Stimulated activated naive CD8-positive, alpha-beta T cell treated with anti-CD3 and anti-CD28 coated beads, Interleukin-15, Interleukin-2, amounts not matched to agents 100 U/mL and 50 U/mL, for 24 hours (primary cell): ENCODE measurements around the gene FDX2.

Experiments
- ATAC-seq: fragments of 150-1000 bp; cut with Tn5 transposase; one replicate; pipeline ENCODE4 v1.10.0; 2021
- DNase-seq: peaks from one replicate; pipeline ENCODE4 v3.0.0; 2021

Gene FDX2

DNA sequence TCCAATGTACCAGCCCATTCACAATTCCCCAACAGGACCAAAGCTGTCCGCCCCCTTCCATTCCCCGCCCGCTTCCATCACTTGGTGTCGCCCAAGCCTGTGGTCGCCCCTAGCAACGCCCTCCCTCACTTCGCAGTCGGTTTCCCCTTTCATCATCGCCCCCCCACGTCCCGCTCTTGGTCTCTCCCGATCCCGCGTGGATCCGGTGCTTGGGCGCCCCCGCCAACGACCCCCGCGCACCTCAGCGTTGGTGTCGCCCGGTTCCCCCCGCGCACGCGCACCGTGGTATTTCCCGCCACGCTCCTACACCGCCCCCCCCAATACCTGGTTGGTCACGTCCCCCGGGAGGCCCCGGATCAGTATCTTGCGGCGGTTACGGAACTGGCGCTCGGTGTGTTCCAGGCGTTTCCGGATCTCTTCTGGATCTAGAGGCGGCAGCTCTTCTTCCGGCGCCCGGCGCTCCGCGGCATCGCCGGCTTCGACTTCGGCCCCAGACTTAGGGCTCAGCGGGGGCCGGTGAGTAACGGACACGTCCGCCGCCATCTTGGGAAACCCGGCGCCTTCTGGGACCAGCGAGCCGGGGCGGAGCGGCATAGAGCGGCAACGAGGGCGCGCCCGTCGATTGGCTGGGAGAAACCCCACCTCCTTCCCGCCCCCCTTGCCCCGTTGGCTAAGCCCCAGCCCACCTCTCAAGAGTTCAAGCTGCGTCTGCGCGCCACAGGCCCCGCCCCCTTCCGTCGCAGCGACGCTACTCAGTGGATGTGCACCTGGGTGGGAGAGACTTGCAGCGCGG is 17.3 kb upstream of the FDX2 start, which contains the start of gene RAVER1:
TSS of gene RAVER1 (minus strand) at position 565 of the 793 bp plus-strand sequence. CDS start at position 543, 22 bp downstream.
- ATAC-seq = peak; percentile 94
- DNase-seq = peak; percentile 99

DNA sequence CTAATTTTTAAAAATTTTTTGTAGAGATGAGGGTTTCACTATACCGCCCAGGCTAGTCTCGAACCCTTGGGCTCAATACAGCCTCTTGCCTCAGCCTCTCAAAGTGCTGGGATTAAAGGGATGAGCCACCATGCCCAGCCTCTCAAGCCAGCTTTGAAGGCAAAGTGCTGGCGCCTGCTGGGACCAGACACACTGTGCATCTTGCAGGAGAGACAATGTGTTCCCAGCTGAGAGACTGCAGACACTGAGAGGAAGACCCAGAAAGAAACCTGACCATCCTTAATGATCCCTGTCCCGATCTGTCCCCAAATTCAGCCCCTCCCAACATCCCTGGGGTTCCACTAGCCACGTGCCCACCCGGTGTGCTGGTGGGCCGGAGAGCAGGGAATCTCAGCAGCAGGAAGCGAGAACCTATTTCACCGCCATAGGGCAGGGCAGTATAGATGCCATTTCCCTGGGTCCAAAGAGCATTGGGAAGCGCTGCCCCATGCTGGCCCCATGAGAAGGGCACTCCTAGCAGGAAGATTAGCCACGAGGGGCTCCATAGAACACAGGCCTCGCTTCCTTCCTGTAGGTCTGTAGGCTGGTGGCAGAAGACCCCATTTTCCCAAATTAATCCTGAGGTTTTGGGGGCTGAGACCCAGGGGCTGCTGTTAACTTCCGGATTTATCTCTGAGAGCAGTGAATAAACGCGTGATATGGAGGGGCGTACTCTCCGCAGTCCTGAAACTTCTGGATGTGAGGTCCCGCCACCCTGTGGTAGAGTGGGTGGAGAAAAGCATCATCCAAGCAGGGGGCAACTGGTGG is 16.5 kb upstream of the FDX2 start:
- ATAC-seq = no peak

DNA sequence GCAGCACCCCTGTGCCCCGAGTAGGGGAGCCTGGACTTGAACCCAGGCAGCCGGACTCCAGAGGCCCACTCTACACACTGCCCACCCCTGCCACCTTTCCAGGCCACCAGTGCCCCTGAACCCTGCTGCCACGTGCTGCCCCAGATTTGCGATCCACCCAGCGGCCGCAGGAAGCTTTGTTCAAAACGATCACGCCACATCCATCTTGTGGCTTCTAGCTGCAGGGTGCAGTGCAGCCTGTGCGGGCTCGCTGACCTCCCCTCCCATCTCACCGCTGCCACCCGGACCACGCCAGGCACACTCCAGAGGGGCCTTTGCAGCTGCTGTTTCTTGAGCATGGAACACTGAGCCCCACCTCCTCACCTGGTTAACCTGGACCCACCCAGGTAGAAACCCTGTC is 13.7 kb upstream of the FDX2 start:
- DNase-seq = no peak
- no peak for ATAC-seq

More for the DNA sequence above, 16.5 kb upstream of the FDX2 start:
- DNase-seq = no peak

DNA sequence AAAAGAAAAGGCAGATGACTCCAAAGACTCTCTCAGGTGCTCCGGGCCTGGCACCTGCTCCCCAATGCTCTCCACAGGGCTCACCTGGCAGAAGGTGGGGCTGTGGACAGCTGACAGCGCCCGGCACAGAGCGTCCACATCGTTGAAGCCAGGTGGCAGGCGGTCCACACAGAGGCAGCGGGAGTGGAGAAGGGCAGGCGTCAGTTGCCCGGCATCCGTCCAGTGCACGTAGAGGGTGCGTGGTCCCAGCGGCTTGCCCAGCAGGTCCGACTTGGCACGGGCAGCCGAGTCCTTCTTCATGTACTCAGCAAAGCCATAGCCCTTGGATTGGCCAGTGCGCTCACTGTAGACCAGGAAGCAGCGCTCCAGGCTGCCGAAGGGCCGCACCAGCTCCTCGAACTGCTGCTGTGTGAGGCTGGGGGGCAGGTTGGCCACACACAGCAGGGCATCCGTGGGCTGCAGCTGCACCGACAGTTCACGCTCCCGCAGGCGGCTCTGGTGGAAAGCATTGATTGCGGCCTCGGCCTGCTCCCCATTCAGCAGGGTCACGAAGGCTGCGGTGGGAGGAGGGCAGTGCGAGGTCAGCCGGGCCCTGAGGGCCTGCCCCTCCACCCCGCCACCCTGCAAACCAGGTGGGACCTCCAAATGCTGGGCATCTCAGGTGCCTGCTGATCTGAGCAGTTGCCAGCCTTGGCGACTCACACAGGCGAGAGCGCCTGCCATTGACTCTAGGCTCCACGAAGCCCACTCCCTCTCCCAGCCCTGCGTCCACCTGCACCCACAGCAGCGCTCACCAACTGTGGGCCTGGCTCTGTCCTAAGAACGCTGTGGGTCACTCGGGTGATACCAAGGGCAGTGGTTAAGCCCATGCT is 13.0 kb upstream of the FDX2 start:
- DNase-seq (no peak), ATAC-seq (no peak)

DNA sequence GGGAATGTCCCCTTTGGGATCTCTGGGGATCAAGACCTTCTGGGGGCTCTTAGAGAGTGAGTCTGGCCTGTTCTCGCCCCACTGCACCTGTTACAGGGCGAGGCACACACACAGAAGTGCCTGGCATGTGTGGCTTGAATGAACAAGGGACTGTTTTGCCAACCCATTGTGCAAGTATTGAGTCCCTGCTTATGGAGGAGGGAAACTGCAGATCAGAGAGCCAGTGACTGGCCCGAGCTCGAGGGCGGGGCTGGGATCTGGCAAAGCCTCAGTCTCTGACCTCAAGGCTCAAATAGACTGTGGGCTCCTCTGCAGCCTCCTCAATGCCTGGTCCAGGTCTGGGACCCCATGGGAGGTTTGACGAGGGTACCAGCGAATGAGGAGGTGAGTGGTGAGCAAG is 12.0 kb upstream of the FDX2 start:
- no peak for ATAC-seq

DNA sequence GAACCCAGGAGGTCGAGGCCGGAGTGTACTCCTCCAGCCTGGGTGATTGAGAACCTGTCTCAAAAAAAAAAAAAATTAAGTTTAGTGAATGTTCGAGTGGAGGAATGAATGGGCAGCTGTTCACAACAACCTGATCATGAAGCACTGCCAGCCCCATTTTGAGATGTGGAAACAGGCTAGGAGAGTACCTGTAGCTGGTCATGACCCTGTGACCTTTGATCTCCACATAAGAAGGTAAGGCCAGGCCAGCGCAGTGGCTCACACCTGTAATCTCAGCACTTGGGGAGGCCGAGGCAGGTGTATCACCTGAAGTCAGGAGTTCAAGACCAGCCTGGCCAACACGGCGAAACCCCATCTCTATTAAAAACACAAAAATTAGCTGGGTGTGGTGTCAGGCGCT is 9.9 kb upstream of the FDX2 start:
- no peak for DNase-seq
- ATAC-seq = no peak

More for the DNA sequence above, 12.0 kb upstream of the FDX2 start:
- no peak for DNase-seq

DNA sequence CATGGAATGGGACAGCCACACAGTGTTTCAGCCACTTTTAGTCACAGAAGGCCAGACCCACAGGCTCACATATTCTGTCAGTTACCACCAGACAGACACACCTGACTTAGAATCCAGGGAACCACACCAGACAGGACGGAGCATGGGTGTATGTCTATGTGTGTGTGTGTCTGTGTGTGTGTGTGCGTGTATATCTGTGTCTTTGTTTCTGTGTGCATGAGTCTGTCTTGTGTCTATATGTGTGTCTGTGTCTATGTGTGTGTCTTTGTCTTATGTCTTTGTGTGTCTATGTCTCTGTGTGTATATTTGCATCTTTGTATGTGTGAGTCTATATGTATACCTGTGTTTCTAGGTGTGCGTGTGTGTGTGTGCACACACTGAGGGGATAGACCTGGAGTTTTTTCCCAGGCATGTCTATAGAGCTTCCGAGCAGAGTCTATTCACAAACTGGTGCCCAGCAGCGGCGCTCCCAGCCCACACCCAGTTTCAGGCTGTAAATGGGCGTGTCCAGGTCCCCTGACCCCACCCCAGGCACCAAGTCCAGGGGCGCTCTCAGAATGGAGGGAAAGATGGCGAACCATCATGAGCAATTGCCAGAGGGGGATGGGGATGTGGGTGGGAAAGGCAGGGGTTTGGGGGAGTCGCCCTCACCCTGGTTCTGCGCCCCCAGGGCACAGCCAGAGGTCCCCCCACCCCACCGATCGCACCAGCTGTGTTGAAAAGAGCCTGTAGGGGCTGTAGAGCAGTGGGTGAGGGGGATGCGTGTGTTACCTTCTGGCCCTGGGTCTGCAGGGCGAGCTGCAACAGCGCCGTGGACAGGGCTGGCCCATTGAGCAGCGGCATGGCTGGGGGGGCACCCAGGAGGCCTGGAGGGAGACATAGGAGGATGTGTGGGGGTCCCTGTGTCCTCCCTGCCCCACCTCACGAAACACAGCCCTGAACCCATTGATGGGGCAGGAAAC is 6.3 kb upstream of the FDX2 start:
- ATAC-seq (no peak), DNase-seq (no peak)

DNA sequence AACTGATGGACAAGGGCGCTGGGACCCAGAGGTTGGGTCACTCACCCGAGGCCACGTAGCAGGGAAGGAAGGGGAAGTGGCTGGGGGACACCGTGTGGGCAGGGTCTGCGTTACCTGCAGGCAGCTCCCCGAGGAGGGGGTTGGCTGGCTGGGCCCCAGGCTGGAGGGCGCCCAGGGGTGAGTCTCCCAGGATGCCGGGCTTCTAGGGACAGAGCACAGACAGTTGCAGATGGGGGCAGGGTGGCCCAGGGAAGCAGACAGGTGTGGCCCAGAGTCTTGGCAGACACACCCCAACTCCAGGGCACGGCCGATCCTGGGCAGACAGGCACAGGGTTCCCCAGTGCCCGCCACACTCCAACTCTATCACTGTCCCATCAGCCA is 5.6 kb upstream of the FDX2 start:
- DNase-seq = no peak
- ATAC-seq = no peak

DNA sequence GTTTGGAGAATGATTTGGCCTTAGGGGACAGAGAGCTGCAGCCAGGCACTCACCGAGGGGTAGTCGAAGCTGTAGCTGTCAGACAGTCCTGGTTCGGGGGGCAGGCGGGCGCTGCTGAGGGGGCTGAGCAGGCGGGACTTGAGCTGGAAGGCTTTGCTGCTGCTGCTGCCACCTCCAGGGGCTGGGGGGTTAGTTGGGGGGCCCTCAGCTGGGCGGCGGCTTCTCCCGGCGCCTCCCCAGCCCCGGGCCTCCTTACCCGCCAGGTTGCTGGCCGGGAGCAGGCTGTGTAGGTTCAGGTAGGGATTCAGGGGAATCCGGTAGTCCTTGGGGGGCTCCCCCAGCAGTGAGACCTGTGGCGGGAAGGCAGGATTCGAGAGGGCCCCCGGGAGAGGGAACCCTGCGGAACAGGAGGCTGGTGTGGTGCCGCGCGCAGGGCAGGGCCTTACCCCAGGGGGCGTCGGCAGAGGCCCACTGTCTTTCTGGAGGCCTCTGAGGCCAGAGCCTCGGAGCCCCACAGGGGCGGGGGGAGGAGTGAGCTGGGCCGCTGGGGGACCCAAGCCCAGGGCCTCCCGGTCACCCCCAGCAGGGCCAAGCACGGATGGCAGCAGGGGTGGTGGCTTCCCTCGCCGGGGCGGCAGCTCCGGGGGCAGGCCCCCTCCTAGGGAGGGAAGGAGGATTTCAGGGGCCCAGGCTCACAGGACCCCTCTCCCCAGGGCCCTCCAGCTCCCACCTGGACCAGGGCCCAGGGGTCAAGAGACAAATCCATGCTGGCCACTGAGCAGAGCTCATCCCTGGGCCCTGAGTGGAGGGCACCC is 5.0 kb upstream of the FDX2 start:
- no peak for ATAC-seq
- DNase-seq = no peak

DNA sequence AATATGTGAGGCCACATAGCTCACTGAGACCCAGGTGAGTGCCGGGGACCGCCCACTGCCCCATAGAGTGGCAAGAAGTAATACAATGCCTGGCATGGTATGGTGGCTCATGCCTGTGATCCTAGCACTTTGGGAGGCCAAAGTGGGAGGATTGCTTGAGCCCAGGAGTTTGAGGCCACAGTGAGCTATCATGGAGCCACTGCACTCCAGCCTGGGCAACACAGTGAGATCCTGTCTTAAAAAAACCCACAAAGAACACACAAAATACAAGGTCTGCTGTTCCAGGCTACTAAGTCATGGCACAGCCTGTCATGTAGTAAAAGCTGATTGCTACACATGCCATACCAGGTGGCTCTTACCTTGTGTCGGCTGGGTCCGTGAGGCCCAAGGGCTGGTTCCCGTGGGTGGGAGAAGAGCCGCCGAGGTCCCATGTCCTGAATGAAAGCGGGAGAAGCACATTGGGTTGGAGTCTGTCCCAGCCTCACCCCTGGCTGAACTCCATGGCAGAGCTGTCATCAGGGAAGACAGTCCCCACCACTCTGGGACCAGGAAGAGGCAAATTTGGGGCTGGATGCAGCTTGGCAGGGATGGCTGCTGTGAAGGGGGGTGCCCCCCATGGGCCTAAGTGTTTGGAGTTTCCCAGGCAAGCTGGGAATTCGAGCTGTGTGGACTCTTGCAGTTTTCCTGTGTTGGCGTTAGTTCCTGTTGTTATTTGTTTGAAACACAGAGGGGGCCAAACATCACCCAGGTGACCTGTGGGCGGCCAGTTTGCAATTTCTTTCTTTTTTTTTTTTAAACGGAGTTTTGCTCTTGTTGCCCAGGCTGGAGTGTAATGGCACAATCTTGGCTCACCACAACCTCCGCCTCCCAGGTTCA is 3.2 kb upstream of the FDX2 start:
- no peak for ATAC-seq
- DNase-seq = no peak

DNA sequence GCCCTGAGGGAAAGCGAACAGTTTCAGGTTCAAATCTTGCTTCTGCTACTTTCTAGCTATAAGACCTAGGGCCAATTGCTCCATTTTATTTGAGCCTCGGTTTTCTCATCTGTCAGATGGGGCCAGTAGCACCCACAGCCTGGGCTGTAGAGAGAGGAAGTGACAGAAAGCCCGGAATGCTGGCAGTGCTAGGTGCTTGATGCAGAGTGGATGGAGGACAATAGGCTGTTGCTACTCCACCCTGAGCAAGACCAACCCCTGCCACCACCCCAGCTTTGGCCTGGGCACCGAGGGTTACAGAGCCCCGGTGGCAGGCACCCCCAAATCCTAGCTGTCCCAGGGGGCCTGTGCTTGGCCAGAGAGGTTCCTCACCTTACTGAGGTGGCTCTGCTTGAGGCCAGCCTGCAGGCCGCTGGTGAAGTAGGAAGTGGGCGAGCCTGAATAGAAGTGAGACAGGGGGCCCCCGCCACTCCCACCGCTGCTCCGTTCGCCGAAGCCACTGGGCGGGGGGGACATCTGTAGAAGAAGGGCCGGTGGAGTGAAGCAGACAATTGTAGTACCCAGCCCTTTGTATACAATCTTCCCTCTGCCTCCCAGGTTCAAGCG is 2.1 kb upstream of the FDX2 start:
- DNase-seq (no peak), ATAC-seq (no peak)

DNA sequence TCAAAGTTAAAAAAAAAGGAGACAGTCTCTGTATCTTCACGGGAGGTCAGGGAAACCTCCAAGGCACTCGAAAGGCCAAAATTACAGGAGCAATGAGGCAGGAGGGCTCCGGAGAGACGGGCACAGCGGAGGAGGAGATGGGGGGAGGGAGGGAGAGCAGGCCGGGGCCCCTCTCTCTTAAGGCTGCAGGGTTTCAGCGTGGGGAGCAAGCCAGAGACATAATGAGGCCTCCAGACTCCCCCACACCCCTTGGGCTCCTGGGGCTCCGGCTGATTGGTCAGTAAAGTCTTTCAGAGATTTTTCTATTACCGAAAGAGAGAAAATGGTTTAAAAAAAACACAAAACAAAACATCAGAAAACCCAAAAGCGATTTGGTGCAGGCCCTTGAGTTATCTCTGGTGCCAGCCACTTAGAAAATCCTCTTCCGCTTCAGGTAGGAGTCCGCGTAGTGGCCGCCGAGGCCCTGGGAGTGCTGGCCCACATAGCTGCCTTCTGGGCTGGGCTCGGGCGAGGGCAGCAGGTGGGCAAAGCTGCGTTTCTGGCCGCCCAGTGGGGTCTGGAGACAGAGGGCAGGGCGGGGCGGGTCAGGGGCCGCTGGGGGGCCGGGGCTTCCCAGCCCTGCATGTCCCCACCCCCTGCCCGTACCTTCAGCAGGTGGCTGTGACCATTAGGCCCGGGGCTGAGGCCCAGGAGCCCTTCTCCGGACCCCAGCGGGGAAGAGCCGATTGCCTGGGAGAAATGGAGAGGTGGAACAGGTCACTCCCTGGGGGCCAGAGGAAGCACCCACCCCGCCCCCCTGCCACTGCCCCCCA is 1.4 kb upstream of the FDX2 start:
- ATAC-seq = no peak
- DNase-seq = no peak

DNA sequence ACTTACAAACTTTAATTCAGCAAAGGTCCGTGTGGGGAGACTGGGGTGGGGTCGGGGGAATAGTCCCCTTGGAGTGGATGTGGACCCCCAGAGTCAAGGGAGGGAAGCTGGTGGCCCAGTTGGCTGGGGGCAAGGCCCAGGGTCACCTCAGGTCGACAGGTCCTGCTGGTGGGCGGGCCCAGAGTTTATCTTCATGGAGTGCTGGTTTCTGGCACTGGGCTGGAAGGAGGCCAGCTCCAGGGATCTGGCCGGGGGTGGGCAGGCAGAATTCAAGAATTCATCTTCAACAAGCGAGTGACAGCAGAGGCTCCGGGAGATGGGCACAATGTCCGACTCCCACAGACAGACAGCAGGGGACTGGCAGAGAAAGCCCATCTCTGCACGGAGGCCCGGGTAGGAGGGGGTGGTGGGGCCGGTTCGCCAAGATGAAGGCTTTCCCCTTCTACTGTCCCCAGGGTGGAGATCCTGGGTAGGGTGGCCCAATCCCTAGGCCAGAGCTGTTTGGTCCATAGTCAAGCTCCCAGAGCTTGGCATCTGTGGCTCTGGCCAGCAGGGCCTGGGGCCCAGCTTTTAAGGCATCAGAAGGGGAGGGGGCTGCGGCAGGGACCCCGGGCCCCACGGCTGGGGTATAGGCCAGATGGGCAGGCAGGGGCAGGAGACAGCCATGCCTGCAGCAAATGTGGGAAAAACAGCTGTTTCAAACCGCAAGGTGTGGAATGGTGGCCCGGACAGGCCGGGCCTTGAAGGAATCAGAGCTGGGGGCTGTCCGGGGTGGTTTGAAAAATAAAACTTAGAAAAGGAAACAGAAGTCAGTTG is 622 bp upstream of the FDX2 start:
- peak; percentile 9 for ATAC-seq

DNA sequence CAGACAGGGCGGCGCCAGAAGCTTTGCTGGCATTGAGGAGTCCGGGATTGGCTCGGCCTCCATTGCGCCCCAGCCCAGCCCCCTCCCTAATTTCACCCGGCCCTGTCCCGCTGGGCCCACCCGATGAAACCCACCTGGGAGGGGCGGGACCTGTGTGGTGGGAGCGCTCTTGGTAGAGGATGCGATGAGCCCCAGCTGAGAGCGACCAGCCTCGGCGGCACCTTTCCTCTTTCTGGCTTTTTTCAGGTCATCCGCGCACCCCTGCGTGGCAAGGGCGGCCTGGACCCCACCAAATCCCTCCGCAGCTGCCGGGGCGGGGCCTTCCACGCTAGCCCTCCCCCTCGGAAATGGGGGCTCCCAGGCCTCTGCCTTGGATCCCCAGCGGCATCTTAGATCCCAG is 6.4 kb downstream of the FDX2 start, which contains the start of gene ZGLP1:
TSS of gene ZGLP1 (minus strand) at position 393 of the 400 bp plus-strand sequence.
- DNase-seq (no peak), ATAC-seq (no peak)

More for the DNA sequence above, 622 bp upstream of the FDX2 start:
- DNase-seq = no peak

DNA sequence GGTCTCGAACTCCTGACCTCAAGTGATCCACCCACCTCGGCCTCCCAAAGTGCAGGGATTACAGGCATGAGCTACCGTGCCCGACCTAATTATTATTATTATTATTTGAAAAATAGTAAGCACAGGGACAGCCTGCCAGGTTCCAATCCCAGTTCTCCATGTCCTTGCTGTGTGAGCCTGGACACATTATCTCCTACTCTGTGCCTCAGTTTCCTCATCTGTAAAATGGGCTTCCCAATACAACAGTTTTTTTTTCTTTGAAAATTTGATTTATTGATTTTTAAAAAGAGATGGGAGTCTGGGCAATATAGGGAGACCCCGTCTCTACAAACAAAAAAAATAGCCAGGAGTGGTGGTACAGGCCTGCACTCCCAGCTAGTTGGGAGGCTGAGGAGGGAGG is 9.5 kb downstream of the FDX2 start:
- ATAC-seq (no peak), DNase-seq (no peak)

DNA sequence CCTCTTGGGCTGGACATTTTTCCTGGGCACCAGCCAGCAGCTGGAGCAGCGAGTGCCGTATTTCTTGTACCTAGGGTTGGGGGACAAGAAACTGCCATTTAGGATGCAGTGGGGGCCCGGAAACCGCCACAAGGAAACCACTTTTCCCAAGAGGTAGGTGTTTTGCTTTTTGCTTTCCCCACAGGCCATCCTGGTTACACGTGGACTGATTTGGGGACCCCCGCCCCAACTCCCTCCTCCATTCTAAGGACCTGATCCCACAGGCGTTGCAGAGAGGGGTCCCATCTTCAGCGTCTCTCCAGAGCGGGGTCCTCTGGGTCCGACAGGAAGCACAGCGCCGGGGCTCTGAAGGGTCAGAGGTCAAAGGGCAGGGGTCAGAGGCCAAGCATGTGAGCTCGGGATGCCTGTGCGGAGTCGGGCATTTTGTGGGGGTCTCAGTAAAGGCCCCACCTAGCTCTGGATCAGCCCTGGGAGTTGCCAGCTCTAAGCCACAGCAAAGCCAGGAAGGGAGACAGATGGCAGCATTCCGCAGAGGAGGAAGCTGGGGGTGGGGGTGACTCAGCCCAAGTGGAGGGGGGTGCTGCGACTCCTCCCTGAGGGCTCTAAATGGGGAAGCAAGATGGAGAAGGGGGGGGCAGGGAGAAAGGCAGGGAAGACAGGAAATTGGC is 10.5 kb downstream of the FDX2 start:
- peak; percentile 4 for DNase-seq
- ATAC-seq = no peak
